NCI-H526 (cell line): ENCODE measurements around the gene TLR6.
"Not testable (repeated sequence)": the region's sequence is repeated elsewhere in the genome, so short reads cannot be mapped to it uniquely, and the experiment has no call there.

Experiments used
- DNase-seq, 2 experiments: peaks; one replicate each; lab custom pipeline; 2025; lab: John Stamatoyannopoulos, UW

Gene TLR6

DNA sequence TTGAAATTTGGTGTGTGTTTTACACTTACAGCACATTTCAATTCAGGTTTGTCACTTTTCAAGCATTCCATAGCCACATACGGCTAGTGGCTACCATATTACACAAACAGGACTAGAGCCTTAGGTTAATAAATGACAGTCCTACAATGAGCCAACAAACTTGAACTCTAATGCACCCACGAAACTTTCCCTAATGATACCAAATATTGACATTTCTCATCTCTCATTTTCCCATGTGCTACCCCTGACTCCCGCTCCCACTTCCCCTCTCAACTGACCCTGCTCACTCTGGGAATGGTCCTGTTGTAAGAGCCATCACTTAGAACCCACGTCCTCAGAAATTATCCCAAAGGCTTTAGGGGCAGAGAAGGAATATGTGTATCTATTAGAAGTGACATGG lies 68.9 kb downstream of the TLR6 start:
- no peak for DNase-seq

DNA sequence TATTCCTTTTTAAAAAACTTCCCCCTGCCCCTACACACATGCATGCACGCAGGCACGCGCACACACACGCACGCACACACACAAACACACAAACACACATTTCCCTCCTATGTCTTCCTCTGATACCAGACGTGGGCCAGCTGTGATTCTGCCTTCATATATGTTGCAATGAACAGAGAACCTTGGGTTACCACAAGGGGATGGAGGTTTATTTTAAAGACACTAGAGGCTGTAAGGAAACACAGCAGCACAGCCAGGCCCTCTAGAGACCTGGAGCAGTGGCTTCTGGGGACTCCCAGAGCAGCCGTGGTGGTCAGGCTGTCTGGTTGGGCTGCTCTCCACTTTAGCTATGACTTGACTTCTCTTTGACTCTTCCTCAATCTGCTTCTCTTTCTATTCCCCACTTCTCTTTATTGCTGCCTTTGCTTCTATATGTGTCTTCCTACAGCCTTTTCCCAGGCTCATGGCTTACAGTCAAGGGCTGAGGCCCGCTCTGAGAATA lies 70.7 kb downstream of the TLR6 start:
- DNase-seq = no peak

GRCh38 chr4:38785041-38785790 lies 71.4 kb downstream of the TLR6 start:
- no peak for DNase-seq

GRCh38 chr4:38784141-38784540 lies 72.5 kb downstream of the TLR6 start:
- DNase-seq = no peak

- DNase-seq = no peak
Observed at GRCh38 chr4:38783109-38783460, 73.5 kb downstream of the TLR6 start.

DNA sequence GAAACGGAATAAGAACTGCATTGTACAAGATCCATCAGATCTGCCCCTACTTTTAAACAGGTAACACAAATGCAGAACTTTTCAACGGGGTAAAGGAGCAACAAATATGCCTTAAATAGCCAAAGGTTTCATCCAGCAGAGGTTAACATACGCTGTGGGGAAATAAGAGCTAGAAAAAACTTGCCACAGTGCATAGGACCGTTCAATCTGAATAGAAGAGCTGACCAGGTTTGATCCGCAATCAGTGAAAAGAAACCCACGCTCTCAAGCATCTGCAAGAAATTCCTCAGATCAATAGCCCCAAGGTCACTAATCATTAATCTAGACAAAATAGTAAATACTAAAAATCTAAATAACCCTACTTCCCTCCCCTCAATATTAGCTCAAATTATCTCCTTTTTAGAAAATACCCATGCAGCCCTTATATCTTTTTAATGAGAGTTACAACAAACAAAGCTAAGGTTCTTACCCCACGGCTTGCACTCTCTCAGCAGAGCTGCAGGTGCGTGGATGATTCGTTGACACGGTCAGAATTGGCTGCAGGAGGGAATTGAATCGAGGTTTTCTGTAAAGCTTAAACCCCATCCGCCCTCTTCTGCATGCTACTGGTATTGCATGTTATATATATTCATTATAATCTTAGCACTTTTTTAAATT lies 74.0 kb downstream of the TLR6 start, which contains the start of gene TLR10:
TLR10 (minus strand) TSS at position 539 of the 657 bp plus-strand sequence. CDS start 7,400 bp downstream, outside the sequence.
- peak in 1 of 2 experiments; percentile 77 for DNase-seq

- no peak for DNase-seq
Observed at GRCh38 chr4:38781854-38782261, 74.8 kb downstream of the TLR6 start.

GRCh38 chr4:38780833-38781484 lies 75.7 kb downstream of the TLR6 start:
- no peak for DNase-seq

GRCh38 chr4:38779790-38780189 lies 76.8 kb downstream of the TLR6 start:
- no peak for DNase-seq

DNA sequence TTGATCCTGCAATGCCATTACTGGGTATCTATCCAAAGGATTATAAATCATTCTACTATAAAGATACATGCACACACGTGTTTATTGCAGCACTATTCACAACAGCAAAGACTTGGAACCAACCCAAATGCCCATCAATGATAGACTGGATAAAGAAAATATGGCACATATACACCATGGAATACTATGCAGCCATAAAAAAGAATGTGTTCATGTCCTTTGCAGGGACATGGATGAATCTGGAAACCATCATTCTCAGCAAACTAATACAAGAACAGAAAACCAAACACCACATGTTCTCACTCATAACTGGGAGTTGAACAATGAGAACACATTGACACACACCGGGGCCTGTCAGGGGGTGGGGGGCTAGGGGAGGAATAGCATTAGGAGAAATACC lies 78.7 kb downstream of the TLR6 start:
- DNase-seq = not testable (repeated sequence)

DNA sequence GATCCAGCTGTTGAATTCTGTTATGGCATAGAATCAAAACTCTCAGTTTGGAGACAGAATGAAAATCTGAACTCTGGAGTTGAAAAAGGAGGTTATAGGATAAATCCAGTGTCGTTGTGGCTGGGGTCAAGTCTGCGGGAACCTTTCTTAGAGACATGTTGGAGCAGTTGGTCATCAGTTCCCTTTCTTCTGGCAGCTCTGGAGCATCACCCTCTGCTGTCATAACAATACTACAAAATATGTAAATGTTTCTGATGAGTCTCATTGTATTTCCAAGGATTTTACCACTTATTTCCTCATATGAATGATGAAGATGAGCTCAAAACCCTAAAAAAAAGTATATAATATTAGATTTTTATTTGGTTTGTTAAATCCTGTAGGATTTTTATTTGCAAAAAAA lies 81.3 kb downstream of the TLR6 start:
- no peak for DNase-seq

DNA sequence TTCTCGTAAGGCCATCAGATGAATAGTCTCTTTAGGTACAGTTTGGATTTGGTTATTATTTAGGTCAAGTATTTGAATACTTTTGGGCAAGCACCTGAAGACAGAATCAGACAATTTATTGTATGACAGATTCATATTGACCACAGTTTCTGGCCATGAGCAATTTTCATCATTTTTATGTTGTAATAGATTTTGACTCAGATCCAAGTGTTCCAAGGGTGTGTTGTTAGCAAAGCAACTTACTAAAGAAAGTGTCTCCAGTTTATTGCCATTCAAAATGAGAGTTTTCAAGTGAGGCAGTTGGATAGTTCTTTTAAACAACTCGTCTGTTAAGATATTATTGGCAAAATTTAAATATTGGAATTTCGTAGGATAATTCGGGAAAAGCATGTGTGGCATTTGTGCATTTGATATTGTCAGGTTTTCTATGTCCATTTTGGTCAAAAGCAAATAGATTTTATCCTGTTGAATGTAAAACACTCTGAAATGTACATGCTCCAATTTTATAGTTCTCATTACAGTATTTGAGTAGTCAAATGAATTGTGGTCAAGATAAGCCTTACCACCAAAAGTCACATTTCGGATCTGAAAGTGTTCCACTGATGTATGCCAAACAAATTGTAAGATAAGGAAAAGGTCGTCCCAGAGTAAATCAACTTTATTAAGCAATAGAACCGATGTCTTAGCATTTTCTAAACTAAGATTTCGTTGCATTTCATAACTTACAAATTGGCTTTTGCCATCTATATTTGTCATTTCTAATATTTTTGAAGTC lies 82.2 kb downstream of the TLR6 start:
- peak in 1 of 2 experiments; percentile 37 for DNase-seq
